Endothelial cell of umbilical vein (primary cell): ENCODE measurements around the gene MVP. TPM values are rescaled to one million over a fixed set of nuclear protein-coding genes. Genes with fewer than 3 reads are reported as not detected.
"Not testable (repeated sequence)": the region's sequence is repeated elsewhere in the genome, so short reads cannot be mapped to it uniquely, and the experiment has no call there.

Experiments used
- BruUV-seq: library from RNA; stranded (reverse); fragments of 400-500 nt; replicated peaks from 2 replicates; lab custom pipeline; 2021; lab: Mats Ljungman, UMichigan
- CTCF ChIA-PET: fragments of 300-600, 350-600 bp; sonication (Branson Sonifier 250); formaldehyde crosslinking; loops from one replicate; lab custom pipeline; 2021; ENCODE audit warnings: antibody characterized with exemption, inconsistent platforms; lab: Charles Lee
- POLR2A ChIA-PET: fragments of 300-600, 350-600 bp; sonication (Branson Sonifier 250); formaldehyde crosslinking; loops from one replicate; lab custom pipeline; 2021; ENCODE audit warnings: antibody characterized with exemption, inconsistent platforms; lab: Charles Lee
- DNase-seq: peaks from one replicate; pipeline ENCODE4 v3.0.0-alpha.2; 2011; ENCODE audit warnings: low read depth, low spot score
- FAIRE-seq: peaks from 2 replicates; lab custom pipeline; 2011; peaks lifted over from hg19 to GRCh38; lab: Jason Lieb, UNC
- H2AFZ ChIP-seq: 2 replicates; pipeline ENCODE4 v1.6.0; 2012; ENCODE audit warnings: low read depth, low read length, control low read depth, inconsistent platforms
- H3K27ac ChIP-seq: 2 replicates; pipeline ENCODE4 v1.5.1; 2011; ENCODE audit warnings: low read depth, mild to moderate bottlenecking, control low read depth, low read length, moderate library complexity; ENCODE audit not compliant: insufficient read depth
- H3K27me3 ChIP-seq, 2 experiments: 2 replicates each; pipeline versions ENCODE4 v1.6.0 to v1.6.1; 2011; ENCODE audit warnings: low read length in 2 of 2, mixed read lengths in 1 of 2; ENCODE audit not compliant: control insufficient read depth in 2 of 2, insufficient read depth in 2 of 2
- H3K36me3 ChIP-seq, 2 experiments: 2 replicates in 1 of 2; 3 replicates in 1 of 2; pipeline ENCODE4 v1.5.1; 2011; ENCODE audit warnings: low read length in 2 of 2, mild to moderate bottlenecking in 1 of 2, moderate library complexity in 1 of 2; ENCODE audit not compliant: control insufficient read depth in 2 of 2, insufficient read depth in 2 of 2; ENCODE audit errors: extremely low read depth in 1 of 2
- H3K4me1 ChIP-seq: 3 replicates; pipeline ENCODE4 v1.5.1; 2011; ENCODE audit warnings: mild to moderate bottlenecking, low read length; ENCODE audit not compliant: control insufficient read depth, insufficient read depth; ENCODE audit errors: extremely low read depth
- H3K4me2 ChIP-seq: 2 replicates; pipeline ENCODE4 v1.6.1; 2011; ENCODE audit warnings: low read length, control low read depth, mixed read lengths; ENCODE audit not compliant: insufficient read depth
- H3K4me3 ChIP-seq, 3 experiments: fragments of 200-600 bp in 1 of 3; sonication (generic), shearing (Covaris generic) in 1 of 3; replicated peaks in 1 of 3; 2 replicates each; pipeline ENCODE4 v1.5.1; 2011 to 2016; ENCODE audit warnings: control low read depth in 3 of 3, low read length in 3 of 3, mild to moderate bottlenecking in 2 of 3, inconsistent platforms in 1 of 3, low read depth in 1 of 3, moderate library complexity in 1 of 3; ENCODE audit not compliant: insufficient read depth in 1 of 3
- H3K79me2 ChIP-seq: 2 replicates; pipeline ENCODE4 v1.6.0; 2012; ENCODE audit warnings: low read length, inconsistent platforms; ENCODE audit not compliant: control insufficient read depth, insufficient read depth
- H3K9ac ChIP-seq: replicated peaks from 2 replicates; pipeline ENCODE3; 2011; ENCODE audit warnings: low read length, control low read depth; ENCODE audit not compliant: insufficient read depth; ENCODE audit errors: extremely low read depth
- H3K9me1 ChIP-seq: replicated peaks from 3 replicates; pipeline ENCODE4 v1.6.0; 2011; ENCODE audit warnings: mild to moderate bottlenecking, low read length; ENCODE audit not compliant: control insufficient read depth, insufficient read depth; ENCODE audit errors: extremely low read depth
- H3K9me3 ChIP-seq: replicated peaks from 2 replicates; pipeline ENCODE4 v1.5.1; 2012; ENCODE audit warnings: low read length, inconsistent platforms; ENCODE audit not compliant: control insufficient read depth, insufficient read depth
- H4K20me1 ChIP-seq: replicated peaks from 2 replicates; pipeline ENCODE3; 2011; ENCODE audit warnings: mild to moderate bottlenecking, low read length; ENCODE audit not compliant: control insufficient read depth, insufficient read depth; ENCODE audit errors: extremely low read depth
- EZH2 ChIP-seq: IDR thresholded peaks from 2 replicates; pipeline ENCODE4 v1.6.1; 2012; ENCODE audit warnings: borderline replicate concordance, low read depth, mild to moderate bottlenecking, moderate library complexity, low read length, inconsistent platforms; ENCODE audit not compliant: severe bottlenecking
- FOS ChIP-seq: IDR thresholded peaks from 2 replicates; pipeline ENCODE4 v1.6.1; 2011; ENCODE audit warnings: mild to moderate bottlenecking, low read length, moderate library complexity, borderline replicate concordance; ENCODE audit not compliant: insufficient read depth
- GATA2 ChIP-seq: IDR thresholded peaks from 2 replicates; pipeline ENCODE4 v1.7.0; 2011; ENCODE audit warnings: low read depth, mild to moderate bottlenecking, moderate library complexity, mixed read lengths, low read length; ENCODE audit not compliant: insufficient read length, insufficient read depth
- JUN ChIP-seq: IDR thresholded peaks from 2 replicates; pipeline ENCODE4 v1.6.1; 2011; ENCODE audit warnings: borderline replicate concordance, low read depth; ENCODE audit not compliant: insufficient read length, insufficient read depth
- MYC ChIP-seq: IDR thresholded peaks from one replicate; pipeline ENCODE4 v1.6.1; 2011; ENCODE audit warnings: mild to moderate bottlenecking, low read depth, low read length
- POLR2A ChIP-seq: IDR thresholded peaks from 2 replicates; pipeline ENCODE4 v1.6.1; 2012; ENCODE audit warnings: low read depth, mild to moderate bottlenecking, control low read depth, low read length
- POLR2AphosphoS5 ChIP-seq: IDR thresholded peaks from 2 replicates; pipeline ENCODE4 v1.6.1; 2012; ENCODE audit warnings: low read depth, mild to moderate bottlenecking, control low read depth, low read length, moderate library complexity; ENCODE audit not compliant: insufficient read depth
- dilution Hi-C: fragments of 300-500 bp; cut with MboI; formaldehyde crosslinking; loops from one replicate; pipeline ENCODE4 v1.15.0; 2019; ENCODE audit warnings: low sequenced_read_pairs; ENCODE audit not compliant: extremely low pct_ligation_motif_present
- intact Hi-C: fragments of 100-400 bp; cut with micrococcal nuclease; formaldehyde crosslinking; loops from one replicate; pipeline ENCODE4 v1.10.0; 2022
- polyA plus RNA-seq, 4 experiments: library from polyadenylated mRNA; depleted of rRNA in 3 of 4; stranded (reverse) in 3 of 4; unstranded in 1 of 4; fragments of >200 nt; gene quantifications; 2 replicates each; pipeline versions ENCODE4 v1.2.1 to v1.2.3, GENCODE V29; 2011 to 2012; ENCODE audit warnings: missing spikeins in 1 of 4
- total RNA-seq: library from RNA; stranded (reverse); gene quantifications from 2 replicates; pipeline ENCODE4 v1.2.3, GENCODE V29; 2021
- TF ChIP-seq, protein P1 (sequence below): IDR thresholded peaks from 2 replicates; pipeline ENCODE4 v1.6.1; 2011; ENCODE audit not compliant: insufficient read depth, insufficient read length
- TF ChIP-seq, protein P2 (sequence below), 2 donors: IDR thresholded peaks; 1 replicate in 1 of 2; 2 replicates in 1 of 2; pipeline ENCODE4 v1.5.1; 2011; ENCODE audit warnings: low read length in 2 of 2, mild to moderate bottlenecking in 2 of 2, moderate library complexity in 2 of 2, control low read depth in 1 of 2, inconsistent platforms in 1 of 2, low read depth in 1 of 2; ENCODE audit not compliant: insufficient read depth in 1 of 2; ENCODE audit errors: extremely low read depth in 1 of 2

The MVP gene
- total and polyA plus RNA-seq, 2 donors (not counting 3 experiments of a cell fraction or from before 2014, with no cell fraction given), result 49.8 to 118 TPM

- no TSS peak for BruUV-seq
- Histone ChIP-seq H2AFZ (peak overlapping the region; percentile 97), H3K9me1 (no peaks in the 10 kb centered on the region), H3K79me2 (peaks cover 63% of the 10 kb centered on the region), H3K9me3 (no peaks in the 10 kb centered on the region), H3K4me2 (peak overlapping the region; percentile 87), H3K4me3 (peak overlapping the region; percentile 80 to 93 (median 88)), H3K27me3 (no peaks in the 10 kb centered on the region), H3K9ac (no peak overlapping the region), H3K36me3 (peaks cover 0 to 3% of the 10 kb centered on the region in 2 experiments), H3K4me1 (peaks cover 21% of the 10 kb centered on the region), H4K20me1 (no peaks in the 10 kb centered on the region), H3K27ac (no peak overlapping the region)
- FAIRE-seq, result no peak
- dilution Hi-C loops (no loop called here), intact Hi-C loops (loop anchor here (2.0 to 5.0 kb wide), 2 partner anchors 91 to 185 kb away; no protein-coding TSS in a partner anchor)
- DNase-seq, result no peak
- TF ChIP-seq FOS (no peak), GATA2 (no peak), JUN (no peak), EZH2 (no peak), POLR2AphosphoS5 (no peak), MYC (no peak), POLR2A (no peak)
- TF ChIP-seq, protein P1, sequence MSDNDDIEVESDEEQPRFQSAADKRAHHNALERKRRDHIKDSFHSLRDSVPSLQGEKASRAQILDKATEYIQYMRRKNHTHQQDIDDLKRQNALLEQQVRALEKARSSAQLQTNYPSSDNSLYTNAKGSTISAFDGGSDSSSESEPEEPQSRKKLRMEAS, result no peak
- TF ChIP-seq, protein P2, sequence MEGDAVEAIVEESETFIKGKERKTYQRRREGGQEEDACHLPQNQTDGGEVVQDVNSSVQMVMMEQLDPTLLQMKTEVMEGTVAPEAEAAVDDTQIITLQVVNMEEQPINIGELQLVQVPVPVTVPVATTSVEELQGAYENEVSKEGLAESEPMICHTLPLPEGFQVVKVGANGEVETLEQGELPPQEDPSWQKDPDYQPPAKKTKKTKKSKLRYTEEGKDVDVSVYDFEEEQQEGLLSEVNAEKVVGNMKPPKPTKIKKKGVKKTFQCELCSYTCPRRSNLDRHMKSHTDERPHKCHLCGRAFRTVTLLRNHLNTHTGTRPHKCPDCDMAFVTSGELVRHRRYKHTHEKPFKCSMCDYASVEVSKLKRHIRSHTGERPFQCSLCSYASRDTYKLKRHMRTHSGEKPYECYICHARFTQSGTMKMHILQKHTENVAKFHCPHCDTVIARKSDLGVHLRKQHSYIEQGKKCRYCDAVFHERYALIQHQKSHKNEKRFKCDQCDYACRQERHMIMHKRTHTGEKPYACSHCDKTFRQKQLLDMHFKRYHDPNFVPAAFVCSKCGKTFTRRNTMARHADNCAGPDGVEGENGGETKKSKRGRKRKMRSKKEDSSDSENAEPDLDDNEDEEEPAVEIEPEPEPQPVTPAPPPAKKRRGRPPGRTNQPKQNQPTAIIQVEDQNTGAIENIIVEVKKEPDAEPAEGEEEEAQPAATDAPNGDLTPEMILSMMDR (IDR thresholded peaks at IDR 0.05; ENCODE audit: extremely low read depth in 1 of 2, insufficient read depth in 1 of 2, low read depth in 1 of 2, low read length in 2 of 2), result no peak
- POLR2A ChIA-PET, result no interaction called here
- CTCF ChIA-PET, result interaction anchor here (6.3 kb wide), 1 partner anchor 56 kb away, joined by 34 read pairs; no protein-coding TSS in a partner anchor
Measured at GRCh38 chr16:29791845-29792807, 28.1 kb upstream of the MVP start.

DNA sequence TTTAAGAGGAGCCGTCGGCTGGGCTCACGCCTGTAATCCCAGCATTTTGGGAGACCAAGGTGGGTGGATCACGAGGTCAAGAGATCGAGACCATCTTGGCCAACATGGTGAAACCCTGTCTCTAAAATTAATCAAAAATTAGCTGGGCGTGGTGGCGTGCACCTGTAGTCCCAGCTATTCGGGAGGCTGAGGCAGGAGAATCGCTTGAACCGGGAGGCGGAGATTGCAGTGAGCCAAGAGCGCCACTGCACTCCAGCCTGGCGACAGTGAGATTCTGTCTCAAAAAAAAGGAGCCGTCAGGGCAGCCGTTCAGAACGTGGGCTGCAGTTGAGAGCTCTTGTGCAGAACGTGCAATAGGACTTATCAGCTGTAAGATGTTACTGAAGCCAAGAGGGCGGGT, 27.1 kb upstream of the MVP start:
- H3K4me2 ChIP-seq, DNase-seq, H3K36me3 ChIP-seq, POLR2A ChIA-PET, H3K9ac ChIP-seq, H4K20me1 ChIP-seq, H2AFZ ChIP-seq, H3K9me3 ChIP-seq, H3K4me3 ChIP-seq, BruUV-seq, H3K9me1 ChIP-seq, dilution Hi-C loops, H3K27me3 ChIP-seq, H3K27ac ChIP-seq, FAIRE-seq: not testable (repeated sequence)
- intact Hi-C loops, result loop anchor here (5.0 kb wide), 1 partner anchor 184 kb away; no protein-coding TSS in a partner anchor
- CTCF ChIA-PET, result interaction anchor here (6.3 kb wide), 1 partner anchor 55 kb away, joined by 34 read pairs; no protein-coding TSS in a partner anchor
- peaks cover 65% of the 10 kb centered on the region for H3K79me2 ChIP-seq
- peaks cover 21% of the 10 kb centered on the region for H3K4me1 ChIP-seq
